Endothelial cell of coronary artery (primary cell): ENCODE data around the gene GOLPH3. TPM values are rescaled to one million over a fixed set of nuclear protein-coding genes. Genes with fewer than 3 reads are reported as not detected.

Source experiments
- total RNA-seq: library from RNA; depleted of rRNA; stranded (reverse); fragments of >200 nt; gene quantifications from 2 replicates; pipeline ENCODE4 v1.2.3, GENCODE V29; 2014

The GOLPH3 gene
- total RNA-seq, result 48.6 and 60.3 TPM in 2 replicates

GRCh38 chr5:32174011-32174870 is at the start of gene GOLPH3:
TSS of gene GOLPH3 (minus strand) at chr5:32174319. CDS start at chr5:32174034, 285 bp downstream.

Other genes with a start within 250 kb of the GOLPH3 start
- gene MTMR12, start 138.6 kb upstream of the GOLPH3 start, total RNA-seq, result 22.1 and 30.1 TPM in 2 replicates